Bone marrow (tissue), 2 donors: ENCODE measurements around the gene RUNX2.

Experiments used
- DNase-seq, 2 donors: peaks; one replicate each; lab custom pipeline; 2025; lab: John Stamatoyannopoulos, UW

The RUNX2 gene

DNA sequence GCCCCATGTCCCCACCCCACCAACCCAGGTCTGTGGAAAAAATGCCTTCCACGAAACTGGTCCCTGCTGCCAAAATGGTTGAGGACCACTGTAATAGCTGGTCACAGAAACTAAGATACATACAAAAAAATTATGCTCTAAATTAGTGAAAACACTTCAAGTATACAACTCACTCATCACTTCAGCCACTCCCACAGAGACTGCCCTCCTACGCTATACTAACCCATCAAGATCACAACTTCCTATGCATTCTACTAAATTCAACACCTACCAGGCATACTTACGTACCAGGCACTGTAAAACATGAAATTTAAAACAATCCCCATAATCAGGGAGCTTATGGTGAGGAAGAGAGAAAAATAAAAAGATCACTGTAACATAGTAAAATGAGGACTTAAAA is 22.9 kb downstream of the RUNX2 start:
- DNase-seq, result no peak

DNA sequence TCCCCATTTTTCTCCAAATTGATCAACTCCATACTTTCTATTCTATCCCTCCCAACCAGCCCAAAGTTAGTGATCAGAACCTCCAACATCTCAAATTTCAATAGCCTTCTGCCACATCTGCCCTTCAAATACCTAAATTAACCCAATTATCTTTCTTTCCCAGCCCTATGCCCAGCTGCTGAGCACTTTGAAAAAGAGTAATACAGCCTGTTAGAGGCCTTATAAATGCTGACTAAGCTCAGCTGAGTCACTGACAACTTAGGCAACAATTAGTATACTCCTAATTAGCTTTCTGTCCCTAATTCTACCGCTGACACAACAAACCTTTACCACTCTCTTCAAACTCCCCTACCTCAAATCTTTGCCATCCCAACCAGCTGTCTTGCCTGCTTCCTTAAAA is 23.5 kb downstream of the RUNX2 start:
- no peak for DNase-seq

DNA sequence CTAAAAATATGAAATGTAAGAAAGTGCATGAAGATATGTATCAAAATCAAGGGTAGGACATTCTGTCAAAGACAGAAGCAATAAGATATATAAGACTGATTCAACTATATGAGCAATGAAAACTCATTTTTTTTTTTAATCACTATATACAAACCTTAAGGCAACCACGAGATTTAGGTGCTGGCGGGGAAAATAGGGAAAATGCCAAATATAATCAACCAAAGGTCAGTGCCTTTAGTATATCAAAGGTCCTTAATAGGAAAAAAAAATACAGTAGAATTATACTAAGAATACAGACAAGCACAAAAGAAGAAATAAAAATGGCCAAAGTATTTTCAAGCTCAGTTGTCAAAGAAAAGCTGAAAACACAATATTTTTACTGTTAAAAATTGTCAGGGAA is 25.5 kb downstream of the RUNX2 start:
- DNase-seq, result no peak

DNA sequence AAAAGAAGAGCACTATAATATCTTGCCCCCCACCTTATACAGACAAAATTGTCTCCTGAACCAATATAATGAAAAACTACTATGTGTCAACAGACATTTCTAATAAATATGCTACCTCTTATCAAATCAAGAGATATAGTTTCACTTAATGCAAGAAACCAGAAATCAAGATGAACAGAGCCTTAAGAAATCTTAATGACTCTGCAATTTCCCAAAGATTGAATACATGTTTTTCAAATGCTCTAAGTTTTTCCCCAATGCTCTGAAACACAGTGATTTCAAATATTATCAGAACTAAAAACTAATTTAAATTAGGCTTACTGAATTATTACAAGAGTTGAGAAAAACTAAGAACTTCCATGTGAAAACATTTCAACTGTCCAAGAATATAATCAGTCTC is 36.3 kb downstream of the RUNX2 start:
- DNase-seq, result no peak

DNA sequence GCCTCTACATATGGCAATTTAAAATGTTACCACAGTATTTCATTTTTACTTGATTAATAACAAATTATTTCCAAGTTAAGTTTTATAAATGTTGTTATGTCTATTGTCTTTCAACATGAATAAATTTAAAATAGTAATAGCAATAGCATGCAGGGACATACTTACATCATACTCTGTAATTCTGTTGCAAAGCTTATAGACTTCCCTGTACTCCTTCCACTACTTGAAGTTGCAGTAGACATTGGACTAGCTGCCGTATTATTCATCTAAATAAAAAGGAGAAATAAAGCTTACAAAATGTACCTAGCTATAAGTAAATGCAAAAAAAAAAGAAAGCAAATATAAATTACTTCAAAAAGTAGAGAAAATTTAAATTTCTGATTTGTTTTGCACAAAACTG is 36.9 kb downstream of the RUNX2 start:
- no peak for DNase-seq

DNA sequence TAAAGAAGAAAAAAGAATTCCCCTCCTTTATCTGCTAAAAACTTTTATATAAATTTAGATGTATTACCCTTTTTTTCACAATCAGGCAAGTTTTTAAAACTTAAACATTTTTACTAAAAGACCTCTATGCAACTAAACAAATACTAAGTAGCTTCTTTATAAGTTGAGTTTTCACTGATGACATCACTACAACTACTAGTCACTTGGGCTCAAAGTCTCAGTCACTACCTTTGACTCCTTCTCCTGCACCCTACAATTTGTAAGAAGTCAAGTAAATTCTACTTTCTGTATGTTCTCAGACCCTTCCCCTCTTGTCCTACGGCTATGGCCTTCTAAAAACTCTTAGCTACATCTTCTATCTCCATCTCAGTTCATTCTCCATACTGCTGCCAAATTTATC is 38.4 kb downstream of the RUNX2 start:
- DNase-seq, result no peak

DNA sequence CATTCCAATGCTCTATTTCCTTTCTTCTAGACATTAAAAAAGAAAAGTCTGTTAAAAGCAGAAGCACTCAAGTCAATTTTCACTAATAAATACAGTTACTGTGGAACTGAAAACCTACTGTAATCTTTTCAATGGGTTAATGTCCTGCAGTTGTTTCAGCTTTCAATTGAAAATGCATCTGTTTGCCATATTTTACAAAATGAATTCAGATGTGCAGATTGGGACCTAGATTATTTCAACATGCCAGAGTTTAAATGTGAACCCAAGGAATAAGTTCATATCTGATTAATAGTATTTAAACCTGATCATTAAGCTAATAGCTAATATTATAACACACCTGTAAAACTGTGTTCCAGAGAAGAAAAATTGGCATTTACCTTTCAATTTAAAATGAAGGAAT is 39.9 kb downstream of the RUNX2 start:
- no peak for DNase-seq

DNA sequence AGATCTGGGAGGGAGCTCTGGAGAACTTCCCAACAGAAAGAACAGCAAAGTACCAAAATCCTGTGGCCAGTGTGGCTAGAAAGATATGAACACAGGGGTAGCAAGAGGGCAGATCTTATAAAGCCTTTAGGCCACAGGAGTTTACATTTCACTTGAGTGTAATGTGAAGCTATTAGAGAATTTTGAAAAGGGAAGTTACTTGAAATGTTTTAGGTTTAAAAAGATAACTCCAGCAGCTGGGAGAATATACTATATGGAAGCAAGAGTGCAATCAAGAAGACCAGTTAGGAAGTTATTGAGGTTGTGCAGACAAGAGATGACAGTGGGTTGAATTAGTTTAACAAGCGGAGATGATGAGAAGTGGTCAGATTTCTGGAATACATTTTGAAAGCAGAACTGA is 41.7 kb downstream of the RUNX2 start:
- peak in 1 of 2 donors; percentile 25 for DNase-seq

DNA sequence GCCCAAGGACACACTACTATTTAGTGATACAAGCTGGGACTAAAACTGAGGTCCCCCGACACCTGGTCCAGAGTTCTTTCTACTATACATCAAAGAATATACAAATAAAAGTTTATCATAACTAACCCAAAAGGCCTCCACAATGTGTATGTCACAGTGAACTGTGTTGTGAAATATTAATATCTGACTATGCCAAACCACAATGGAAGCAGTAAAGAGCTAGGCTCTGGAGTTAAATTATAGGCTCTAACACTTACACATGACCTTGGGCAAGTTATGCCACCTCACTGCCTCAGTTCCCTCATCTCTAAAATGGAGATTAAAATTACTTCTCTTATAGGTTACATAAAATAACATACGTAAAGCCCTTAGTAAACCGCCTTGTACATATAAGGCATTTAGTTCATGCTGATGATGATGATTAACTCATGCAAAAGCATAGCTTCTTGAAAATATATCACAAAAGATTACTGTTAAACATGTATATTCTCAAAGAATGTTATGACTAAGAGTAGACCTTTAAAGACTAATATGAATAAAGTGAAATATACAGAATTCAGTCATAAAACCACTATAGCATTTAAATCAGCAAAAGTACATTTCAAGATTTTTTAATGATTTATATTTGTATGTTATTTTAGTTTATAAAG is 43.9 kb downstream of the RUNX2 start:
- no peak for DNase-seq

DNA sequence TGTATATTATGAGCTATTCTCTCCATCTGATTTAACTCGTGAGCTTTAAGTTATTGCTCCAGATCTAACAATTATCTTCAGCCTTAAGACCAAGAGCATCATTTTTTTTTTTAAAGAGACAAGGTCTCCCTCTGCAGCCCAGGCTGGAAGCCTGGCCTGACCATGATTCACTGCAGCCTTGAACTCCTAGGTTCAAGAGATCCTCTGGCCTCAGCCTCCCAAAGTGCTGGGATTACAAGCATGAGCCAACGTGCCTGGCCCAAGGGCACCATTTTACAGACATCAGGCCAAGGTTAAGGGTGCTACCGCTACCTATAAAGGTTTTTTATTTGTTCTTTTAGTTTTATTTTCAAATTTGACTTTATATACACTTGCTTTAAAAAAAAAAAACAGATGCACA is 47.3 kb downstream of the RUNX2 start:
- DNase-seq, result no peak

DNA sequence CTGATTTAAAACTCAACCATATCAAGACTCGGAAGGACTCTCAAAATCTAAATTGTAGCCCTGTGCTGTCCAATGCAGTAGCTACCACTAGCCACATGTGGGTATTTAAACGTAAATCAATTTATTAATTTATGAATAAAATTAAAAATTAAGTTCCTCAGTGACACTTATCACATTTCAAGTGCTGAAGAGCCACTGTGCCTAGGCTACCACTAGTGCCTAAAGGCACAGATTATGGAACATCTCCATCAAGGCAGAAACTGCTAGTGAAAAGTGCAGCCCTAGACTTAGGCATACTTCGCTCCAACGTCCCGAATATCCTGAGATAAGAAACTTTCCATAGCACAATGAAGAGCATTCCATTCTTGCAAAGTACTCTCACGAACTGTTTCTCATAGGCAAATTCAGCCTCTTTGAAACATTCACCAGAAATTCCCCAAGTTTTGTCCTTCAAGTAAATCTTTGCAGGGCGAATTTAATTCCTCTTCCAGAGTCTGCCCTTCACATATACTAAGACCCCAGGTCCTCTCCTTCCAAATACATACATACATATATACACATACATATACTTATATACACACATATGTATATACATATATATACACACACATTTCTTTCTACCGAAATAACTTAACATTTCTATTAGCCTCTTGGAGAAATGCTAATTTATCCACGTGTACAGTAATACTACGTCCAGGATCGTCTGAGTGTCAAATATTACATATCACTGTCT is 48.3 kb downstream of the RUNX2 start:
- DNase-seq, result no peak

DNA sequence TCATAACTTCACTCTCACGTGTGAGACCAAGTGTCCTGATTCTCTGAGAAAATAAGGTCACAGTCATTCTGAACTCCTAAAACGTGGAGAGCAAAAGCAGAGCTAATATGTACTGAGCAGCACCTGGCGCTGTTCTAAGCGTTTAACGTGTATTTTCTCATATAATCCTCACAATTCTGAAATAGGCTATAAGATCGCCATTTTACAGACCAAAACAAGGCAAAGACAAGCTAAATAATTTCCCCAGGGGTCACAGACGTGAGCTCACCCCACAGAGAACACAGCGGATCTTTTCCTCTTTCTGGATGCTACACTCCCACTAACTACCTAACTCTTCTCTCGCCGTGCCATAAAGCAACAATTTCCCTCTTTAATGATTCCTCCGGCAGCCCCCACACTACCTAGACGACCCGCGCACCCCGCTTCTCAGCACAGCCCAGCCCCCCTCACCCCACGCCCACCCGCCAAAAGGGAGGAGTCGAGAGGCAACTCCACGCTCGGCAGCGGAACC is 49.0 kb downstream of the RUNX2 start:
- peak in 1 of 2 donors; percentile 77 for DNase-seq

DNA sequence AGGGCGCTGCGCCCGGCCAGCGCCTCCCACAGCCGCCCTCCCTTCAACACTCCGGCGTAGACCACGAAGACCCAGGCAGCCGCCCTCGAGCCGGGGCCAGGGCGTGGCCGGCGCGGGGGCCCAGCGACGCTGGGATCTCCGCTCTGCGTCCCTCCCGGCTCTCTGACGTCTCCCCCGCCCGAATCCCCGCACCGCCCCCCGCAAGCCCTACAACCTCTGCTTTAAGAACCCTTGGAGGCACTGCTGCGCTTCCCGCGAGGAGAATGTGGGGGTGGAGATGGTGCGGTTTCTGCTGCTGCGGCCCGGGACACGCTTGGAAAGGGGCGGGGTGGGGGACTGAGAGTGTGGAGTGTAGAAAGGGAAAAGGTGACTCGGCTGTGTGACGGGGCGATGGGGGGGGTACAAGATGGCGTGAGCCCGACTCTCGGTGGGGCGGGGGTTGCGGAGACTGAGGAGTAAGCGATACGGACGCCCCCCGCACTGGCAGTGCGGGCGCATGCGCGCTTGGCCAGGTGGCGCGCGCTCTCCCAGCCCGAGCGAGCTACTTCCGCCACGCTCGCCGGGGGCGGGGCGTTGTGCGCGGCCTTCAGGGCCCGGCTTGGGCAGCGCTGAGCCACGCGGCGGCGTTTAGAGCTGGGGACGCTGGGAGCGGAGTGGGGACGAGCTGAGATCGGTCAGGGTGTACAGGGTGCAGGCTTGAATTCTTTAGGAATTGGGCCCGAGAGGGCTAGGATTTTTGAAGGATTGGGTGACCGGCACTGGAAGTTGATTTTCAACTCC is 49.6 kb downstream of the RUNX2 start, which contains the start of gene SUPT3H:
TSS of gene SUPT3H (minus strand) at position 381 of the 780 bp plus-strand sequence.
- peak; percentile 69 to 95 for DNase-seq

DNA sequence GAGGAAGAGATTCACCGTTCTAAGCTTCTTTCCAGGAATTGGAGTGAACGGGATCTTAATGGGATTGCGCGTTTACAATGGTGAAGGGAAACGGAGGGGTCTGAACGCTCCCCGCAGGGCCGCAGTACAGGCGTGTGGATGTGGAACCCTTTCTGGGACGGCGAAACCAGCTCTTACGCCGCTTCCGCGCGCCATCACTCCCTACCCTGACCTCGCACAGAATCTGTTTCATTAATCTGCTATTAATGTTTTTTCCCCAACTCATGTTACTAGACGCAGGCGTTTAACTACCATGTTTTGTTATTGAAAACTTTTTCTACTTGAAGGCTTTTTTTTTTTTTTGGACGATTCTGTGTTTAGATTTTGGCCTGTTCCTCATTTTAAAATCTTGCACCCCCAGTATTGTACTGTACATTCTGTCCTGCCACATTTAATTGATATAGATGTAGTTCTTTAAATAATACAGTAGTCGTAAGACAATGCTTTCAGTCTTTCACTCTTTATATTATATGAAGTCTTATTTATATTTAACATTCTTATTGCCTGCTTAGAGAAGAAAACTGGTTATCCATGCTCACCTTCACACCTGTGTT is 50.3 kb downstream of the RUNX2 start:
- peak in 1 of 2 donors; percentile 37 for DNase-seq

DNA sequence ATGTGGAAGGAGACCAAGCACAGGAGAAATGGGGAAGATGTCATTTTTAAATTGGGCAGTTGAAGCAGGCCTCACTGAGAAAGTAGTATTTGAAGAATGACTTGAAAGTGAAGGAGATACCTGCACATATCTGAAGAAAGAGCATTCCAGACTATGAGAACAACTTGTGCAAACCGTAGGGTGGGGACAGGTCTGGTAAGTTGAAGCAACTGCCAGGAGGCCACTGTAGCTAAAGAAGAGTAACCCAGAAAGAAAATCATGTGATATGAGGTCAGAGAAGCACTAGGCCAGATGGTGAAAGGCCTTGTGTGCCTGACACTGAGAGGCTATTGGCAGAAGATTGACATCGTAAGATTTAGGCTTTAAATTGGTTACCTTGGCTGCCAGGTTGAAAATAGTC is 54.3 kb downstream of the RUNX2 start:
- DNase-seq, result no peak

DNA sequence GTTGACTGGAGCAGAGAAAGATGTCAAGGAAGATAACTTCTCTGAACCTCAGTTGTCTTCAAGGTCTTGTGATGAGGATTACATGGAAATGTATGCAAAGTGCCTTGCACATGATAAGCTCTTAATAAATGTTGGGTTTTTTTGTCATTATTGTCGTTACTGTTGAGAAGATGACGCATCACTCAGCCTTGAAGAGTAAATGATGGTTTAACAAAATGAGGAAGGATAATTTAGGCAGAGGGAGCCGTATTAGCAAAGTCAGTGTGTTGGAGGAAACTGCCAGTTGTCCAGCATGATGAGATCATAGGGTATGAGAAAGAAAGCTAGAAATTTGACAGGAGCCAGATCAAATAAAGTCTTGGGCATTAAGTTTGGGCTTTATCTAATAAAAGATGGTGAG is 58.4 kb downstream of the RUNX2 start:
- peak in 1 of 2 donors; percentile 33 for DNase-seq

DNA sequence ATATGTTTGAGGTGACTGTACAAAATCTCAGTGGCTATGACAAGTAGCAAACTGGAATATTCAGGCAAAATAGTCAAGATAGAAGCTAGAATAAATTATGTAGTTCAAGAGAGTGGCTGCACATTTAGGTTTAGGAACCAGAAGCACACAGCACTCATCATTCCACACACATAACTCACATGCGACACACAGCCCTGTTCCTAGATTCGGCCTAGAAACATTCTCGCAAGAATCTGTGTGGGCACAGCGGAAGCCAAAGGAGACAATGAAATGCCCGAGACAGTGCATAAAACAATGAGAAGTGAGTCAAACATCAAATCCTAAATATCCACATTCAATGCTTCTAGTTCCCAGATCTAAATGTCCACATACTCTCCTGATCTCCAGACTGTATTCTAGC is 59.1 kb downstream of the RUNX2 start:
- DNase-seq, result no peak

DNA sequence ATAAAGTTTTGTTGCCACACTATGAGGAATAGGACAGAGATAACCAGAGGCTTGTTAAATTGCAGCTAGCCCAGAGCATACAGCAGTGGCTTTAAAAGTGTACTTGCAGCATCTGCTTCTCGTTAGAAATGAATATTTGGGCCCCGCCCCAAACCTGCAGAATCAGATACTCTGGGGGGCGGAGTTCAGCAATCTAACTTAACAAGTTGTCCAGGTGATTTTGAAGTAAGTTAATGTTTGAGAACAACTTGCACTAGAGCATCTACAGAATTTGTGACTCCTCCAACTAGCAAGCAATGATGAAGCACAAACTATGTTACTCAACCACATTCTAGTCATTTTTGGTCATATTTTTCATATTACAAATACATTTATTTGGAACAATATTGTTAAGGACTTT is 60.2 kb downstream of the RUNX2 start:
- no peak for DNase-seq

DNA sequence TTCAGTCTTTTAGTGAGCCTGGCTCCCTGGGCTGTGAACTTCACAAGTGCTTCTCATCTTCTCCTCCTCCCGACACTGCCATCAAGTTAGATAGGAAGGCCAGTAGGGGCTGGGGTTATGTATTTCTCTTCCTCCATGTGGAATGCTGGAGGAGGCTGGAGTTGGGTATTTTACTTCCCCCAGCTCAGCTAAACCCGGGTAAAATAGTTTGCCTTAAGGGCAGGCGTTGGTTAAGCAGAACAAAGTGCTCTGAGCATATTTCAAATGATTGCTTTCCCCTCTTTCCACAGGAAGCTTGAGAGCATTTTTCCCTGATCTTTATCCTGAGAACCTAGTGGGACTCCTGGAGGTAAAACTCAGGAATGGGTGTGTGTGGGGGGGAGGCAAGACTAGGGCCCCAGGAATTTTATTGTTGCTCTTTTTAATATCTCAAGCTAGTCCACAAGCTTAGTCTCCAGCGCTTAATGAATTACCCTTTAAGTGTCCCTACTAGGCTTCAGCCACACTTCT is 66.5 kb downstream of the RUNX2 start:
- no peak for DNase-seq

DNA sequence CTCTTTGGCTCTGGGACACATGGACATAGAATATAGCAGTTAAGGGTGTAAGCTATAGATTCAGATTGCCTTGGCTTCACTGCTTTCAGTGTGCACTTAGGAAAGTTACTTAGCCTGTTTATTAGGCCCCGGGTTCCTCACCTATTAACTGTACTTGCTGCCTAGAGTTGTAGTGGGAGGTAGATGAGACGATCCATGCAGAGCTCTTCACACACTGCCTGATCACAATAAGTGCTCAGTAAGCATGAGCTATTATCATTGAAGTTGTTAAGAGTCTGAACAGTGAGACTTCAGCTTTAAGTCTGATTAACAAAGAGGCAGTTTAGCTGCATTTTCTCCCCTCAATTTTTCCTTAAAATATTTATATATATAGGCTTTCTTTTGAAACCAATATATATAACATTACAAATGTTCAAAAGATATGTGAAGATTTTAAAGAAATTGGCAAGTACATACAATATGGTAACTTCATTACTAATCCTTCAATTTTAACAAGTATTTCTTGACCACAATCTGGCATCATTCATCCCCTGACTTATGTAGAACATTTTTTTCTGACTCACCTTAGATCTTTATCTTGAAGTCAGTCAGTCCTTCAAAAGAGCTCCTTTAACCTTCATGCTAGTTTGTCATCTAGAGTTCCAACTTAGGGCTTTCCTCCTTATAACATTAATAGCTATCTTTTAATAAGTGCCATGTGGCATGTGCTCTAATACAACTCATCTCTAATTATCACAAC is 70.1 kb downstream of the RUNX2 start:
- no peak for DNase-seq

DNA sequence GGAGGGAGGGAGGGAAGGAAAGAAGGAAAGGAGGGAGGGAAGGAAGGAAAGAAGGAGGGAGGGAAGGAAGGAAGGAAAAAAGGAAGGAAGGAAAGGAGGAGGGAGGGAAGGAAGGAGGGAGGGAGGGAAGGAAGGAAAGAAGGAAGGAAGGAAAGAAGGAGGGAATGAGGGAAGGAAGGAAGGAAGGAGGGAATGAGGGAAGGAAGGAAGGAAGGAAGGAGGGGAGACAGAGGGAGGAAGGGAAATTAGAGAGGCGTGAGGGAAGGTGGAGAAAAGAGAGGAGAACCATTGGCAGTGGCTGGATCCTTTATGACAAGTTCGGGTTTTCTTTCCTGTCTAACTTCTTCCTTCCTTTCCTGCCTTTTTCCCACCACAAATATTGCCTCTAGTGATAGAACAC is 71.9 kb downstream of the RUNX2 start:
- DNase-seq, result no peak
